GM21390 (cell line): ENCODE measurements around the gene FAM163B.

ENCODE experiments used
- ATAC-seq: cut with Tn5 transposase; IDR thresholded peaks from one replicate; pipeline ENCODE4 v1.9.1; 2021; ENCODE audit not compliant: unreplicated experiment

FAM163B gene

DNA sequence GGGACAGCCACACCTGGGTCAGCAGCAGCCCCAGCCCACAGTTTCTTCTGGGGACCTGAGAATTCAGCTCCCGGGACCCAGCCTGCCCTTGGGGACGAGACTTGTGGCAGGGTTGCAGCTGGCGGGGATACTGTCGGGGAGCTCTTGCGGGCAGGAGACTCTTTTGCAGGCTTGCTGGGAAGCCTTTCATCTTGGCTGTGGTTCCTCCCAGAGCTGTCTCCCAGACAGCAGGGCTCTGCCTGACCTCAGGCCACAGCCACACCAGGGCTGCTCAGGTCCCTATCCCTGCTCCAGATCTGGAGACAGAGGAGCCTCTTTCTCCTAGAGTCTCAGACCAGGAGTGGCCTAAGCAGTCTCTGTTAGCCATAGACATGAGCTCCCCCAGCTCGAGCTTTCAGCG, 79.7 kb downstream of the FAM163B start:
- ATAC-seq = no peak

DNA sequence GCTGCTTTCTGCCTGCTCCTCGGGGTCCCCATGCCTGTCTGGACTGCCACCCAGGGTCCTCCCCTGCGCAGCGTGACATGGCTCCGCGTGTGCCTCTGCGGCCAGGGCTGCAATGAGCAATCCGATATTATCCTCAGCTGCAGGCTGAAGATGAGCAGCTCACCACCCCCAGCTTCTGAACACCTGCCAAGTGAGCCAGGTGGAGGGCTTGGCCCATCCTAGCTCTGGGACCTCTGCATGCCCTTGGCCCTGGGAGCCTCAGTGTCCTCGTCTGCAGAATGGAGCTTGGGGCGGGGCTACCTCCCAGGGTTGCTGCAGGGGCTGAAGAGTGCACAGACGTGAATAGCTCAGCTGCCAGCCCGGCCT, 80.3 kb downstream of the FAM163B start:
- ATAC-seq = no peak

DNA sequence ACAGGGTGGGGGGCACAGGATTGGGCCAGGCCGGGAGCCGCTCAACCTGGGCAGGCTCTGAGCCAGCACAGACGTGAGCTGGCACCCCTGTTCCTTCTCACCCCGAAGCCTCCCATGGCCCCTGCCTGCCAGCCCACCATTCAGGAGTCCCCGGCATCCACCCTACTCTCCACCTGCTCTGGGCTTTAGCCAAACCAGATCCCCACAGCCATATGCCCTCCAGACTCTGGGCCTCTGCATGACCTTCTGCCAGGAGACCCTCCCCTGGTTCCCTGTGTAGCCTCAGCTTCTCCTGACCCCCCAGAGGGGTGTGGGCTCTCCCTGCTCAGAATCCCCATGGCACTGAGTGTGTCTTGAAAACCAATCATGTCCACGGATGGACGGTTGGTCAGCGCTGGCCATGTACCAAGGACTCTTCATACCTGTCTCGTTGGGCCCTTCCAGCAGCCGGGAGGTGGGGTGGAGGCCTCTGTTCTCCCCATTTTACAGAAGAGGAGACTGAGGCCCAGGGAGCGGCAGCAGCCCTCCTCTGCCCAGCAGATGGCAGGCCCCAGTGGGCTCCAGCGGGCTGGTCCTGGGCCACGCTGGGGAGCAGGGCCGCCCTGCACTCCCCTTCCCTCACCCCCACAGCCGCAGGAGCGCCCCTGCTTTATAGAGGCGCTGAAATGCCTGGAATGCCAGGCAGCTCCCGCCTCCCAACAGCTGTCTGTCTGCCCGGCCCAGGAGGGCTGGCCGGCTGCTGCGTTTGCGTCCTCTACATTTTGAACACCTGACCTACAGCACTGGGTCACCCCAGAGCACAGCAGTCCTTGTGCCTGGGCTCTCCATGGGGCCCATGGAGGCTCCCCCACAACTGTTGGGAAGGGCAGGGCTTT, 81.0 kb downstream of the FAM163B start:
- ATAC-seq = no peak

DNA sequence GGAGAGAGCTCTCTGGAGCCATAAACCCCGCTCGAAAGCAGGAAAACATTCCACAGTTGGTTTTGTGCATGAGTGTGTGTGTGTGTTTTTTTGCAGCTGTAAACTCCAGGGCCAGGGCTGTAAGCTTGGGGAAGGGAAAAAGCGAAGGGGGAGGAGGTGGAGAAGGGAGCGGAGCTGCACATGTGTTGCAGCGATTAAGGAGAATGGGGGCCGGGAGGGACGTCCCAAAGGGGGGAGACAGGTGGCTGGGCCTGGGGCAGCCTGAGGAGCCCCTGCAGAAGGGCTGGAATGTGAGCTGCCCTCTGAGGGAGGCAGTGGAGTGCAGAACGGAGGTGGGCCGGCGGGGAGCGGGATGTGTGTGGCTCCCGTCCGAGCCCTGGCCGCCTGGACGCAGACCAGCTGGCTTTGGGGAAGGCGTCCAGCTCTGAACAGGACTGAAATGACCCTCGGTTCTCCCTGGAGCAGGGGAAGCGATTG, 81.7 kb downstream of the FAM163B start:
- no peak for ATAC-seq
